K562 (cell line): Measurements from ENCODE around the gene IFITM2. TPM values are rescaled to one million over a fixed set of nuclear protein-coding genes. Genes with fewer than 3 reads are reported as not detected.
A peak's percentile ranks its signal among the peaks of the same experiment; 100 is the strongest.

ENCODE experiments used
- ATAC-seq: fragments of 200-7000 bp; cut with Tn5 transposase; 3 replicates; pipeline ENCODE4 v1.9.1; 2020; ENCODE audit warnings: moderate library complexity
- BruUV-seq: library from RNA; stranded (reverse); fragments of 400-500 nt; replicated peaks from 2 replicates; lab custom pipeline; 2021; lab: Mats Ljungman, UMichigan
- CTCF ChIA-PET: fragments of 300-600 bp; formaldehyde crosslinking; extraction: SDS; loops from one replicate; lab custom pipeline; 2021; ENCODE audit warnings: low intra/inter-chr PET ratio; lab: Yijun Ruan, JAX
- POLR2A ChIA-PET: fragments of 300-600, 350-650 bp; sonication (Branson Sonifier 250); formaldehyde crosslinking; extraction: SDS; loops from one replicate; lab custom pipeline; 2021; ENCODE audit warnings: antibody characterized with exemption, inconsistent platforms; lab: Yijun Ruan, JAX
- DNase-seq, 4 experiments: peaks; one replicate each; pipeline versions ENCODE4 v3.0.0 to v3.0.0-alpha.2; 2011 to 2018; ENCODE audit warnings: low spot score in 3 of 4, mixed read lengths in 3 of 4; ENCODE audit errors: extremely low read depth in 1 of 4
- FAIRE-seq: peaks from 2 replicates; lab custom pipeline; 2011; peaks lifted over from hg19 to GRCh38; lab: Jason Lieb, UNC
- H2AFZ ChIP-seq: 2 replicates; pipeline ENCODE4 v1.6.0; 2011; ENCODE audit warnings: low read depth, low read length, control low read depth, inconsistent platforms
- H3K27ac ChIP-seq: fragments of 200-600 bp; 3 replicates; pipeline ENCODE4 v1.8.0; 2011; ENCODE audit warnings: low read depth, mild to moderate bottlenecking, control low read depth, inconsistent platforms, low read length, moderate library complexity, mixed read lengths; ENCODE audit errors: extremely low read depth
- H3K27me3 ChIP-seq, 2 experiments: fragments of 300-600 bp in 1 of 2; 2 replicates in 1 of 2; 3 replicates in 1 of 2; pipeline versions ENCODE4 v1.6.0 to v1.8.0; 2011; ENCODE audit warnings: inconsistent platforms in 2 of 2, low read length in 2 of 2, mild to moderate bottlenecking in 1 of 2, mixed read lengths in 1 of 2, moderate library complexity in 1 of 2; ENCODE audit not compliant: control insufficient read depth in 2 of 2, insufficient read depth in 2 of 2
- H3K36me3 ChIP-seq: fragments of 300-600 bp; 3 replicates; pipeline ENCODE4 v1.8.0; 2011; ENCODE audit warnings: mild to moderate bottlenecking, low read length, inconsistent platforms; ENCODE audit not compliant: control insufficient read depth, insufficient read depth
- H3K4me1 ChIP-seq, 2 experiments: fragments of 200-600 bp in 1 of 2; replicated peaks in 1 of 2; 2 replicates in 1 of 2; 3 replicates in 1 of 2; pipeline versions ENCODE4 v1.5.1 to v1.8.0; 2011; ENCODE audit warnings: inconsistent platforms in 2 of 2, low read length in 2 of 2, mild to moderate bottlenecking in 1 of 2, mixed read lengths in 1 of 2, moderate library complexity in 1 of 2; ENCODE audit not compliant: control insufficient read depth in 2 of 2, insufficient read depth in 2 of 2
- H3K4me2 ChIP-seq: 2 replicates; pipeline ENCODE4 v1.6.1; 2011; ENCODE audit warnings: low read length, control low read depth, inconsistent platforms, mixed read lengths; ENCODE audit not compliant: insufficient read depth
- H3K4me3 ChIP-seq: fragments of 200-600 bp; sonication (generic), shearing (Covaris generic); 2 replicates; pipeline ENCODE4 v1.5.1; 2016; ENCODE audit warnings: control low read depth, inconsistent platforms
- H3K79me2 ChIP-seq: fragments of 200-600 bp; 3 replicates; pipeline ENCODE4 v1.8.0; 2011; ENCODE audit warnings: low read length, inconsistent platforms; ENCODE audit not compliant: control insufficient read depth, insufficient read depth
- H3K9ac ChIP-seq, 2 experiments: 2 replicates each; pipeline versions ENCODE4 v1.6.0 to v1.6.1; 2011; ENCODE audit warnings: low read depth in 2 of 2, low read length in 2 of 2, control low read depth in 1 of 2, inconsistent platforms in 1 of 2, mild to moderate bottlenecking in 1 of 2, mixed read lengths in 1 of 2; ENCODE audit not compliant: insufficient read depth in 1 of 2
- H3K9me1 ChIP-seq: one replicate; pipeline ENCODE4 v1.6.0; 2011; ENCODE audit warnings: inconsistent platforms, mild to moderate bottlenecking, low read length, moderate library complexity; ENCODE audit not compliant: control insufficient read depth, insufficient read depth
- H3K9me3 ChIP-seq: replicated peaks from 2 replicates; pipeline ENCODE4 v1.5.1; 2011; ENCODE audit warnings: low read depth, low read length, inconsistent platforms; ENCODE audit not compliant: control insufficient read depth, insufficient read depth
- H4K20me1 ChIP-seq: replicated peaks from 2 replicates; pipeline ENCODE4 v1.6.1; 2011; ENCODE audit warnings: low read length, inconsistent platforms, mixed read lengths; ENCODE audit not compliant: control insufficient read depth, insufficient read depth
- ERF ChIP-seq: fragments of 450-650 bp; formaldehyde crosslinking; IDR thresholded peaks from 2 replicates; pipeline ENCODE4 v1.4.0; 2020; ENCODE audit warnings: mild to moderate bottlenecking, mixed read lengths
- FOXA3 ChIP-seq, 2 experiments: fragments of 450-650 bp in 1 of 2; sonication (generic) in 1 of 2; formaldehyde crosslinking; IDR thresholded peaks in 1 of 2; conservative IDR thresholded peaks in 1 of 2; 2 replicates each; pipeline versions ENCODE4 v1.4.0 to v1.8.0; 2020 to 2022; ENCODE audit warnings: mild to moderate bottlenecking in 2 of 2, missing genetic modification reagents in 1 of 2
- HDAC3 ChIP-seq: fragments of 450-650 bp; IDR thresholded peaks from 2 replicates; pipeline ENCODE4 v1.6.1; 2018; ENCODE audit warnings: borderline replicate concordance, mild to moderate bottlenecking, moderate library complexity; ENCODE audit not compliant: partially characterized antibody
- ID3 ChIP-seq, 2 experiments: fragments of 250-450 bp in 1 of 2; fragments of 450-650 bp in 1 of 2; sonication (Bioruptor Pico) in 1 of 2; IDR thresholded peaks; 2 replicates each; pipeline versions ENCODE4 v1.6.1 to v1.8.0; 2016 to 2021; ENCODE audit warnings: mild to moderate bottlenecking in 2 of 2, moderate library complexity in 2 of 2, missing compliant biosample characterization in 1 of 2, missing genetic modification characterization in 1 of 2
- KLF16 ChIP-seq: IDR thresholded peaks from 2 replicates; pipeline ENCODE4 v1.6.1; 2016; ENCODE audit warnings: antibody characterized with exemption
- MYBL2 ChIP-seq, 2 experiments: fragments of 450-650 bp in 1 of 2; sonication (generic) in 1 of 2; formaldehyde crosslinking in 1 of 2; IDR thresholded peaks; 2 replicates each; pipeline versions ENCODE4 v1.6.1 to v1.8.1; 2017 to 2022; ENCODE audit warnings: borderline replicate concordance in 1 of 2, inconsistent platforms in 1 of 2, low read depth in 1 of 2, mild to moderate bottlenecking in 1 of 2, missing genetic modification reagents in 1 of 2, moderate library complexity in 1 of 2
- NCOA1 ChIP-seq: fragments of 450-650 bp; IDR thresholded peaks from 2 replicates; pipeline ENCODE4 v1.6.1; 2016; ENCODE audit warnings: low read depth
- RAD51 ChIP-seq: fragments of 450-650 bp; IDR thresholded peaks from 2 replicates; pipeline ENCODE4 v1.7.1; 2016; ENCODE audit warnings: low read depth, mild to moderate bottlenecking, borderline replicate concordance
- TRIM28 ChIP-seq: fragments of 450-650 bp; IDR thresholded peaks from 2 replicates; pipeline ENCODE4 v1.6.1; 2017
- ZC3H11A ChIP-seq: IDR thresholded peaks from 2 replicates; pipeline ENCODE4 v1.6.1; 2012; ENCODE audit warnings: low read depth, low read length, improper control_type of control experiment
- ZNF165 ChIP-seq: fragments of 250-450 bp; sonication (Bioruptor Pico); IDR thresholded peaks from 2 replicates; pipeline ENCODE4 v1.4.0; 2020; ENCODE audit warnings: borderline replicate concordance
- ZNF76 ChIP-seq: fragments of 250-450 bp; sonication (Bioruptor Pico); IDR thresholded peaks from 2 replicates; pipeline ENCODE4 v1.4.0; 2020; ENCODE audit warnings: mild to moderate bottlenecking, moderate library complexity, borderline replicate concordance
- WGBS: fragments of 100-300 bp; shearing (Covaris generic); methylation state at CpG from one replicate; pipeline ENCODE4 v1.1.6; 2016; ENCODE audit warnings: low coverage, mixed read lengths; ENCODE audit not compliant: insufficient coverage; ENCODE audit errors: missing lambda C conversion rate; 5-methylcytosine and 5-hydroxymethylcytosine counted together
- in situ Hi-C: fragments of 300-500 bp; cut with MboI; formaldehyde crosslinking; loops from 4 replicates; pipeline ENCODE4 v1.15.0; 2018; ENCODE audit warnings: inconsistent platforms, mixed read lengths
- intact Hi-C: fragments of 100-400 bp; cut with micrococcal nuclease; formaldehyde crosslinking; loops from 2 replicates; pipeline ENCODE4 v1.14.2; 2022
- polyA plus RNA-seq, 8 experiments: library from polyadenylated mRNA; depleted of rRNA in 4 of 8; stranded (reverse) in 5 of 8; unstranded in 3 of 8; fragments of >200 nt; fragmentation: Nextera tagmentation in 2 of 8; fragmentation: Illumina TruSeq in 1 of 8; extraction: Ambion mirVana in 2 of 8; extraction: Trizol in 1 of 8; gene quantifications; 2 replicates each; pipeline versions ENCODE4 v1.2.1 to v1.2.3, GENCODE V29; 2011 to 2014; ENCODE audit warnings: inconsistent platforms in 1 of 8, missing spikeins in 1 of 8
- total RNA-seq, 7 experiments: library from RNA; depleted of rRNA in 6 of 7; stranded (reverse); fragments of >200 nt in 6 of 7; fragmentation: Illumina TruSeq in 2 of 7; extraction: Trizol in 2 of 7; gene quantifications; 2 replicates each; pipeline versions ENCODE4 v1.2.1 to v1.2.3, GENCODE V29; 2011 to 2021; ENCODE audit warnings: low replicate concordance in 1 of 7
- TF ChIP-seq, protein P1 (sequence below): fragments of 450-650 bp; IDR thresholded peaks from 2 replicates; pipeline ENCODE4 v1.6.1; 2016; ENCODE audit warnings: borderline replicate concordance
- TF ChIP-seq, protein P2 (sequence below): fragments of 450-650 bp; IDR thresholded peaks from 2 replicates; pipeline ENCODE4 v1.6.1; 2017; ENCODE audit warnings: antibody characterized with exemption, mild to moderate bottlenecking

The IFITM2 gene
- total and polyA plus RNA-seq, 9 of the 15 experiments (the other 6 are each of a cell fraction or from before 2014, with no cell fraction given) = 52.8 to 4,872 (median 356) TPM

DNA sequence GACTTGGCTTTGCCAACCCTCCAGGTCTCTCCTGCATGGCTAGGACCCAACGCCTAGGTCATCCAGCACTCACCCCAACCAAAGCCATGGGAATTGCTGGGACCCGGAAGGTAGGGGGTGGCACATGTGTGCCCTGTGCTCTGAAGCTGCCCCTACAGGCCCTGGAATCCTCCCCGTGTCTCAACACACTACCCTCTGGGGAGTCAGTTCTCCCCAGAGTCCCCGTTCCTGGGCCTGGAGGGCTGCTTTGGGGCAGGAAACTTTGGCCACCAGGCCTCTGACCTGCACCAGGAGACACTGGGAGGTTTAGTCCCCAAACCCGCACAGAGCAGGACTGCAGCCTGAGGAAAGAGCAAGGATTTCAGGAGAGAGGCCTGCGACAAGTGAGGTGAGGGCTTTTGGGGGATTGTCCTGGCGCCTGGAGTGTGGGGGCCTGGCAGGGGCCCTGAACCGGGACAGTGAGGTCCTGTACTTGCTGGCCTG is 5.7 kb downstream of the IFITM2 start:
- H4K20me1 ChIP-seq = peaks cover 5% of the 10 kb centered on the region; the same call in 1 of the 2 replicates
- WGBS = 4% methylated on average over 8 of the region's 8 CpGs
- H3K4me2 ChIP-seq = peak overlapping the region; percentile 95
- H3K36me3 ChIP-seq = peaks cover 32% of the 10 kb centered on the region; the same call in 1 of the 3 replicates
- H3K9me3 ChIP-seq = no peaks in the 10 kb centered on the region
- DNase-seq (no peak), ATAC-seq (peak; percentile 3), FAIRE-seq (no peak)
- peak overlapping the region; percentile 82 to 98 for H3K9ac ChIP-seq
- POLR2A ChIA-PET = interaction anchor here (0.7 to 2.1 kb wide), 3 partner anchors 11 to 17 kb away, joined by 3 to 9 read pairs (median 7); no protein-coding TSS in a partner anchor
- H3K79me2 ChIP-seq = peaks cover 80% of the 10 kb centered on the region
- in situ Hi-C loops = loop anchor here (5.0 kb wide), 1 partner anchor 39 kb away; no protein-coding TSS in a partner anchor
- H2AFZ ChIP-seq = peak overlapping the region; percentile 60
- no peaks in the 10 kb centered on the region for H3K27me3 ChIP-seq
- H3K4me3 ChIP-seq = peak overlapping the region; percentile 69
- CTCF ChIA-PET = no interaction called here
- H3K27ac ChIP-seq = peak overlapping the region; percentile 87
- no peaks in the 10 kb centered on the region for H3K9me1 ChIP-seq
- peaks cover 33 to 43% of the 10 kb centered on the region in 2 experiments for H3K4me1 ChIP-seq
- intact Hi-C loops = loop anchor here (5.0 kb wide), 1 partner anchor 46 kb away; no protein-coding TSS in a partner anchor
- BruUV-seq = TSS peak; percentile 40
- TF ChIP-seq, protein P1, sequence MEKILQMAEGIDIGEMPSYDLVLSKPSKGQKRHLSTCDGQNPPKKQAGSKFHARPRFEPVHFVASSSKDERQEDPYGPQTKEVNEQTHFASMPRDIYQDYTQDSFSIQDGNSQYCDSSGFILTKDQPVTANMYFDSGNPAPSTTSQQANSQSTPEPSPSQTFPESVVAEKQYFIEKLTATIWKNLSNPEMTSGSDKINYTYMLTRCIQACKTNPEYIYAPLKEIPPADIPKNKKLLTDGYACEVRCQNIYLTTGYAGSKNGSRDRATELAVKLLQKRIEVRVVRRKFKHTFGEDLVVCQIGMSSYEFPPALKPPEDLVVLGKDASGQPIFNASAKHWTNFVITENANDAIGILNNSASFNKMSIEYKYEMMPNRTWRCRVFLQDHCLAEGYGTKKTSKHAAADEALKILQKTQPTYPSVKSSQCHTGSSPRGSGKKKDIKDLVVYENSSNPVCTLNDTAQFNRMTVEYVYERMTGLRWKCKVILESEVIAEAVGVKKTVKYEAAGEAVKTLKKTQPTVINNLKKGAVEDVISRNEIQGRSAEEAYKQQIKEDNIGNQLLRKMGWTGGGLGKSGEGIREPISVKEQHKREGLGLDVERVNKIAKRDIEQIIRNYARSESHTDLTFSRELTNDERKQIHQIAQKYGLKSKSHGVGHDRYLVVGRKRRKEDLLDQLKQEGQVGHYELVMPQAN = 0 out of 2 replicates have a peak, but pooled peaks have one; percentile 39
- TF ChIP-seq ZNF165 (CRISPR knock-in tag) (0 out of 2 replicates have a peak, but pooled peaks have one; percentile 65), KLF16 (no peak), MYBL2 (IDR thresholded peaks at IDR 0.05; ENCODE audit: low read depth) (no peak), MYBL2 (CRISPR knock-in tag; IDR thresholded peaks at IDR 0.05; ENCODE audit: borderline replicate concordance) (no peak), RAD51 (no peak), NCOA1 (no peak), FOXA3 (CRISPR knock-in tag; conservative IDR thresholded peaks at IDR 0.05 in 1 of 2, IDR thresholded peaks at IDR 0.05 in 1 of 2) (peak in 1 of 2 experiments; percentile 27; a peak in 1 of 4 replicates), HDAC3 (no peak), ZC3H11A (no peak), ZNF76 (CRISPR knock-in tag) (0 out of 2 replicates have a peak, but pooled peaks have one; percentile 56), ERF (peak; percentile 55; the same call in 1 of the 2 replicates), TRIM28 (no peak), ID3 (CRISPR knock-in tag; IDR thresholded peaks at IDR 0.05) (no peak), ID3 (tag; IDR thresholded peaks at IDR 0.05) (0 out of 2 replicates have a peak, but pooled peaks have one; percentile 48)
- TF ChIP-seq, protein P2, sequence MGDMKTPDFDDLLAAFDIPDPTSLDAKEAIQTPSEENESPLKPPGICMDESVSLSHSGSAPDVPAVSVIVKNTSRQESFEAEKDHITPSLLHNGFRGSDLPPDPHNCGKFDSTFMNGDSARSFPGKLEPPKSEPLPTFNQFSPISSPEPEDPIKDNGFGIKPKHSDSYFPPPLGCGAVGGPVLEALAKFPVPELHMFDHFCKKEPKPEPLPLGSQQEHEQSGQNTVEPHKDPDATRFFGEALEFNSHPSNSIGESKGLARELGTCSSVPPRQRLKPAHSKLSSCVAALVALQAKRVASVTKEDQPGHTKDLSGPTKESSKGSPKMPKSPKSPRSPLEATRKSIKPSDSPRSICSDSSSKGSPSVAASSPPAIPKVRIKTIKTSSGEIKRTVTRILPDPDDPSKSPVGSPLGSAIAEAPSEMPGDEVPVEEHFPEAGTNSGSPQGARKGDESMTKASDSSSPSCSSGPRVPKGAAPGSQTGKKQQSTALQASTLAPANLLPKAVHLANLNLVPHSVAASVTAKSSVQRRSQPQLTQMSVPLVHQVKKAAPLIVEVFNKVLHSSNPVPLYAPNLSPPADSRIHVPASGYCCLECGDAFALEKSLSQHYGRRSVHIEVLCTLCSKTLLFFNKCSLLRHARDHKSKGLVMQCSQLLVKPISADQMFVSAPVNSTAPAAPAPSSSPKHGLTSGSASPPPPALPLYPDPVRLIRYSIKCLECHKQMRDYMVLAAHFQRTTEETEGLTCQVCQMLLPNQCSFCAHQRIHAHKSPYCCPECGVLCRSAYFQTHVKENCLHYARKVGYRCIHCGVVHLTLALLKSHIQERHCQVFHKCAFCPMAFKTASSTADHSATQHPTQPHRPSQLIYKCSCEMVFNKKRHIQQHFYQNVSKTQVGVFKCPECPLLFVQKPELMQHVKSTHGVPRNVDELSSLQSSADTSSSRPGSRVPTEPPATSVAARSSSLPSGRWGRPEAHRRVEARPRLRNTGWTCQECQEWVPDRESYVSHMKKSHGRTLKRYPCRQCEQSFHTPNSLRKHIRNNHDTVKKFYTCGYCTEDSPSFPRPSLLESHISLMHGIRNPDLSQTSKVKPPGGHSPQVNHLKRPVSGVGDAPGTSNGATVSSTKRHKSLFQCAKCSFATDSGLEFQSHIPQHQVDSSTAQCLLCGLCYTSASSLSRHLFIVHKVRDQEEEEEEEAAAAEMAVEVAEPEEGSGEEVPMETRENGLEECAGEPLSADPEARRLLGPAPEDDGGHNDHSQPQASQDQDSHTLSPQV = peak; percentile 89
